Astrocyte (in vitro differentiated cells and primary cell): ENCODE data around the gene HPS6.

Experiments
- EZH2 ChIP-seq: IDR thresholded peaks from 2 replicates; pipeline ENCODE4 v1.6.1; 2012; ENCODE audit warnings: mild to moderate bottlenecking, low read length, inconsistent platforms; ENCODE audit not compliant: insufficient read depth
- TF ChIP-seq, protein P1 (sequence below): IDR thresholded peaks from 2 replicates; pipeline ENCODE4 v1.5.1; 2011; ENCODE audit warnings: low read depth, mild to moderate bottlenecking, inconsistent platforms, low read length, moderate library complexity; ENCODE audit not compliant: insufficient read depth

DNA sequence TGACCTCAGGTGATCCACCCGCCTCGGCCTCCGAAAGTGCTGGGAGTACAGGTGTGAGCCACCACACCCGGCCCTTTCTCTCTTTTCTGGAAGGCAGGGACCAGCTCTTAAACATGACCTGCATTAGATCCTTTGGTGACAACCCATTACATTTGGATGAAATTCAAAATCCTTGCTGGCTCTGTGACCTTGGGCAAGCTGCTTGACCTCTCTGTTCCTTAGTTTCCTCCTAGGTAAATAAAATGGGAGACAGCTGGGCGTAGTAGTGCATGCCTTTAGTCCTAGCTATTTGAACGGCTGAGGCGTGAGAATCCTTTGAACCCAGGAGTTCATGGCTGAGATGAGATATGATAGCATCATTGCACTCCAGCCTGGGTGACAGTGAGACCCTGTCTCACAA, 31.3 kb downstream of the HPS6 start:
- TF ChIP-seq, protein P1, sequence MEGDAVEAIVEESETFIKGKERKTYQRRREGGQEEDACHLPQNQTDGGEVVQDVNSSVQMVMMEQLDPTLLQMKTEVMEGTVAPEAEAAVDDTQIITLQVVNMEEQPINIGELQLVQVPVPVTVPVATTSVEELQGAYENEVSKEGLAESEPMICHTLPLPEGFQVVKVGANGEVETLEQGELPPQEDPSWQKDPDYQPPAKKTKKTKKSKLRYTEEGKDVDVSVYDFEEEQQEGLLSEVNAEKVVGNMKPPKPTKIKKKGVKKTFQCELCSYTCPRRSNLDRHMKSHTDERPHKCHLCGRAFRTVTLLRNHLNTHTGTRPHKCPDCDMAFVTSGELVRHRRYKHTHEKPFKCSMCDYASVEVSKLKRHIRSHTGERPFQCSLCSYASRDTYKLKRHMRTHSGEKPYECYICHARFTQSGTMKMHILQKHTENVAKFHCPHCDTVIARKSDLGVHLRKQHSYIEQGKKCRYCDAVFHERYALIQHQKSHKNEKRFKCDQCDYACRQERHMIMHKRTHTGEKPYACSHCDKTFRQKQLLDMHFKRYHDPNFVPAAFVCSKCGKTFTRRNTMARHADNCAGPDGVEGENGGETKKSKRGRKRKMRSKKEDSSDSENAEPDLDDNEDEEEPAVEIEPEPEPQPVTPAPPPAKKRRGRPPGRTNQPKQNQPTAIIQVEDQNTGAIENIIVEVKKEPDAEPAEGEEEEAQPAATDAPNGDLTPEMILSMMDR, result no peak
- TF ChIP-seq EZH2, result no peak
